IMR-90 (cell line): ENCODE data around the gene MYOM1.

Source experiments
- CHD1 ChIP-seq: IDR thresholded peaks from 2 replicates; pipeline ENCODE4 v1.6.1; 2012; ENCODE audit warnings: low read depth, low read length, improper control_type of control experiment
- CTCF ChIP-seq: conservative IDR thresholded peaks from 2 replicates; pipeline ENCODE4 v1.5.1; 2012; ENCODE audit warnings: mild to moderate bottlenecking, low read depth, low read length, improper control_type of control experiment
- FOS ChIP-seq: fragments of 150-350 bp; IDR thresholded peaks from 2 replicates; pipeline ENCODE4 v1.6.1; 2016; ENCODE audit warnings: low read depth, low read length
- MAZ ChIP-seq: IDR thresholded peaks from 2 replicates; pipeline ENCODE4 v1.6.1; 2012; ENCODE audit warnings: low read depth, mild to moderate bottlenecking, low read length, improper control_type of control experiment, moderate library complexity, borderline replicate concordance
- NFE2L2 ChIP-seq: fragments of 150-350 bp; IDR thresholded peaks from 2 replicates; pipeline ENCODE4 v1.6.1; 2016; ENCODE audit warnings: low read depth, mild to moderate bottlenecking, low read length
- POLR2A ChIP-seq: IDR thresholded peaks from 2 replicates; pipeline ENCODE4 v1.6.1; 2012; ENCODE audit warnings: mild to moderate bottlenecking, low read depth, low read length
- RAD21 ChIP-seq: IDR thresholded peaks from 2 replicates; pipeline ENCODE4 v1.6.1; 2012; ENCODE audit warnings: low read length, improper control_type of control experiment
- RCOR1 ChIP-seq: IDR thresholded peaks from 2 replicates; pipeline ENCODE4 v1.6.1; 2012; ENCODE audit warnings: mild to moderate bottlenecking, low read length, improper control_type of control experiment; ENCODE audit not compliant: insufficient replicate concordance
- RFX5 ChIP-seq: IDR thresholded peaks from 2 replicates; pipeline ENCODE4 v1.8.0; 2012; ENCODE audit warnings: low read depth, mild to moderate bottlenecking, low read length, moderate library complexity
- TF ChIP-seq, protein P1 (sequence below): fragments of 150-350 bp; IDR thresholded peaks from 2 replicates; pipeline ENCODE4 v1.6.1; 2016; ENCODE audit warnings: low read depth, mild to moderate bottlenecking, low read length, moderate library complexity, borderline replicate concordance

DNA sequence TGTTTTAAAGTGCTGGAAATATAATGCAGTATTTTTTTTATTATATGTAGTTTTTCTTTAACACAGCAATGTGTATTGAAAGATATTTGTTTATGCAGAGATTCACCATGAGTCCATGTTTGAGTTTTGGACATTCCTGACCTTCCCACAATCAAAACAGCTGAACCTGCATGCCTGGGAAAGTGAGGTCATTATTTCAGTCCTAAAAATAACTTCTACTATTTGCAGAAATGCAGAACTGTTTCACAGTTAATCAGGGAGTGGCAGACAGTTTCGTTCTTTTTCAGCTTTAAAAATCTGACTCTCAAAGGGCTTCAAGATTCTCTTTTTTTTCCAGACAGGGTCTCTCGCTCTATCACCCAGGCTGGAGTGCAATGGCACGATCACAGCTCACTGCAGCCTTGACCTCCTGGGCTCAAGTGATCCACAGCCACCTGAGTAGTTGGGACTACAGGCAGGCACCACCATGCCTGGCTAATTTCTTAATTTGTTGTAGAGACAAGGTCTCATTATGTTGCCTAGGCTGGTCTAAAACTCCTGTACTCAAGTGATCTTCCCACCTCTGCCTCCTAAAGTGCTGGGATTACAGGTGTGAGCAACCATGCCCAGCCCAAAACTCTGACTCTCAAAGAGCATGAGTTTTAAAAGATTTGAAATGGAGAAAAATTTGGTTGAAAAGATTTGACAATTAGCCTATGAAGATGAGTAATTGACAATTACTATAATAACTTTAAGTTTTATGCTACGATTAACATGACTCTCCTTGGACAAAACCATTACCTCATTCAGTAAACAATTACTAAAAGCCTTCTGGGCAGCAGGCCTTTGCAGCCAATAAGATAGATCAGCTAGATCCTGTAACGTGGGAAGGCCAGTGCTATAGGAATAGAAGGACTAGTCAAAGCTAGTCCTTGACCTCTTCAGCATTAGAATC is 37.2 kb upstream of the MYOM1 start:
- no peak for TF ChIP-seq POLR2A
- no peak for TF ChIP-seq MAZ
- no peak for TF ChIP-seq CTCF
- no peak for TF ChIP-seq RFX5
- TF ChIP-seq CHD1 = no peak
- TF ChIP-seq RCOR1 = no peak
- TF ChIP-seq FOS = 0 out of 2 replicates have a peak, but pooled peaks have one; percentile 6
- TF ChIP-seq RAD21 = no peak
- TF ChIP-seq, protein P1, sequence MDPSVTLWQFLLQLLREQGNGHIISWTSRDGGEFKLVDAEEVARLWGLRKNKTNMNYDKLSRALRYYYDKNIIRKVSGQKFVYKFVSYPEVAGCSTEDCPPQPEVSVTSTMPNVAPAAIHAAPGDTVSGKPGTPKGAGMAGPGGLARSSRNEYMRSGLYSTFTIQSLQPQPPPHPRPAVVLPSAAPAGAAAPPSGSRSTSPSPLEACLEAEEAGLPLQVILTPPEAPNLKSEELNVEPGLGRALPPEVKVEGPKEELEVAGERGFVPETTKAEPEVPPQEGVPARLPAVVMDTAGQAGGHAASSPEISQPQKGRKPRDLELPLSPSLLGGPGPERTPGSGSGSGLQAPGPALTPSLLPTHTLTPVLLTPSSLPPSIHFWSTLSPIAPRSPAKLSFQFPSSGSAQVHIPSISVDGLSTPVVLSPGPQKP = no peak
- TF ChIP-seq NFE2L2 = no peak
